ENCODE results near the gene MAPK7. TPM values are rescaled to one million over a fixed set of nuclear protein-coding genes. Genes with fewer than 3 reads are reported as not detected.
A peak's percentile ranks its signal among the peaks of the same experiment; 100 is the strongest.

MAPK7 gene
- total and polyA plus RNA-seq, 2 donors (not counting 1 experiment from before 2014, with no cell fraction given) = 12.8 to 18.8 TPM

GRCh38 chr17:19361326-19361725 lies 17.0 kb upstream of the MAPK7 start:
- H3K9ac ChIP-seq (ENCODE audit: insufficient read depth, low read length) = no peak overlapping the region
- H3K9me3 ChIP-seq (ENCODE audit: control insufficient read depth, insufficient read depth, low read depth, low read length) = no peaks in the 10 kb centered on the region
- H3K4me3 ChIP-seq (replicated peaks in 1 of 4; ENCODE audit: control extremely low read depth in 1 of 4, insufficient read depth in 1 of 4, low read depth in 3 of 4, low read length in 4 of 4) = peak overlapping the region in 1 of 4 experiments; percentile 75
- no peak for DNase-seq (ENCODE audit: low read depth in 2 of 2)
- H3K79me2 ChIP-seq (ENCODE audit: control insufficient read depth, insufficient read depth, low read length) = no peaks in the 10 kb centered on the region
- H3K4me2 ChIP-seq (ENCODE audit: extremely low read depth, insufficient read depth, low read length) = peak overlapping the region; percentile 74
- H4K20me1 ChIP-seq (ENCODE audit: control insufficient read depth, extremely low read depth, insufficient read depth, low read length) = no peaks in the 10 kb centered on the region
- no peak overlapping the region for H3K27ac ChIP-seq (ENCODE audit: insufficient read depth, low read length)
- TF ChIP-seq CTCF (conservative IDR thresholded peaks at IDR 0.05 in 1 of 2, IDR thresholded peaks at IDR 0.05 in 1 of 2; ENCODE audit: low read depth in 1 of 2, low read length in 2 of 2) = no peak
- no peaks in the 10 kb centered on the region for H3K27me3 ChIP-seq (ENCODE audit: control insufficient read depth, insufficient read depth, low read length)
- H3K36me3 ChIP-seq (ENCODE audit: control insufficient read depth, insufficient read depth, low read length) = peaks cover 5% of the 10 kb centered on the region
- no peak overlapping the region for H2AFZ ChIP-seq (ENCODE audit: low read length)
- peaks cover 12% of the 10 kb centered on the region for H3K4me1 ChIP-seq (ENCODE audit: control insufficient read depth, extremely low read depth, insufficient read depth, low read length)

DNA sequence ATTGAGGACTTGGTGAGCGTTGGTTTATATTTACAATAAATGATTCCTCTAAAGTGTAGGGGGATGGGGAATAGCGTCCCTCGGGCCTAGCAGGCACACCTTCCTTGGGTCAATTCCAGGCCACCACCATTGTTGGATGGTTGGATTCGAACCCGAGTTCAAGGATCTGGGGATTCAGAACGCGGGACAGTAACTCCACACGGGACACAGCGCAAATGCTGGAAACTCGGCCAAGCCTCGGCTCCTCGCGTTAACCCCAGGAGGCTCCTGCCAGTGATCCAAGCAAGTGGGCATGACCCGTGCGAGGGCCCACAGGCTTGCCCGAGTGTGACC lies 16.4 kb upstream of the MAPK7 start:
- peaks cover 12% of the 10 kb centered on the region for H3K4me1 ChIP-seq (ENCODE audit: control insufficient read depth, extremely low read depth, insufficient read depth, low read length)
- no peaks in the 10 kb centered on the region for H4K20me1 ChIP-seq (ENCODE audit: control insufficient read depth, extremely low read depth, insufficient read depth, low read length)
- no peaks in the 10 kb centered on the region for H3K27me3 ChIP-seq (ENCODE audit: control insufficient read depth, insufficient read depth, low read length)
- H3K27ac ChIP-seq (ENCODE audit: insufficient read depth, low read length) = peak overlapping the region; percentile 95
- peaks cover 5% of the 10 kb centered on the region for H3K36me3 ChIP-seq (ENCODE audit: control insufficient read depth, insufficient read depth, low read length)
- TF ChIP-seq EZH2 (IDR thresholded peaks at IDR 0.05; ENCODE audit: low read length, missing control alignments) = no peak
- no peak for TF ChIP-seq CTCF (conservative IDR thresholded peaks at IDR 0.05 in 1 of 2, IDR thresholded peaks at IDR 0.05 in 1 of 2; ENCODE audit: low read depth in 1 of 2, low read length in 2 of 2)
- no peaks in the 10 kb centered on the region for H3K9me3 ChIP-seq (ENCODE audit: control insufficient read depth, insufficient read depth, low read depth, low read length)
- no peak for DNase-seq (ENCODE audit: low read depth in 2 of 2)
- no peaks in the 10 kb centered on the region for H3K79me2 ChIP-seq (ENCODE audit: control insufficient read depth, insufficient read depth, low read length)
- peak overlapping the region; percentile 83 for H2AFZ ChIP-seq (ENCODE audit: low read length)
- peak overlapping the region; percentile 57 to 75 (median 75) for H3K4me3 ChIP-seq (replicated peaks in 1 of 4; ENCODE audit: control extremely low read depth in 1 of 4, insufficient read depth in 1 of 4, low read depth in 3 of 4, low read length in 4 of 4)
- H3K9ac ChIP-seq (ENCODE audit: insufficient read depth, low read length) = peak overlapping the region; percentile 84
- peak overlapping the region; percentile 74 for H3K4me2 ChIP-seq (ENCODE audit: extremely low read depth, insufficient read depth, low read length)

GRCh38 chr17:19362277-19363113 lies 15.8 kb upstream of the MAPK7 start, which contains the start of gene B9D1:
Gene B9D1, minus strand, starts transcription at chr17:19362723. Its CDS starts 154 bp downstream, at chr17:19362569.
- peaks cover 12% of the 10 kb centered on the region for H3K4me1 ChIP-seq (ENCODE audit: control insufficient read depth, extremely low read depth, insufficient read depth, low read length)
- H3K36me3 ChIP-seq (ENCODE audit: control insufficient read depth, insufficient read depth, low read length) = peaks cover 3% of the 10 kb centered on the region
- no peaks in the 10 kb centered on the region for H4K20me1 ChIP-seq (ENCODE audit: control insufficient read depth, extremely low read depth, insufficient read depth, low read length)
- H3K9ac ChIP-seq (ENCODE audit: insufficient read depth, low read length) = peak within 1 kb of the TSS; percentile 84
- no peaks in the 10 kb centered on the region for H3K27me3 ChIP-seq (ENCODE audit: control insufficient read depth, insufficient read depth, low read length)
- peak within 1 kb of the TSS; percentile 57 to 75 (median 75) for H3K4me3 ChIP-seq (replicated peaks in 1 of 4; ENCODE audit: control extremely low read depth in 1 of 4, insufficient read depth in 1 of 4, low read depth in 3 of 4, low read length in 4 of 4)
- H3K4me2 ChIP-seq (ENCODE audit: extremely low read depth, insufficient read depth, low read length) = peak within 1 kb of the TSS; percentile 74
- DNase-seq (ENCODE audit: low read depth in 2 of 2) = peak; percentile 84 to 95
- no peaks in the 10 kb centered on the region for H3K79me2 ChIP-seq (ENCODE audit: control insufficient read depth, insufficient read depth, low read length)
- H2AFZ ChIP-seq (ENCODE audit: low read length) = peak within 1 kb of the TSS; percentile 95
- peak within 1 kb of the TSS; percentile 95 for H3K27ac ChIP-seq (ENCODE audit: insufficient read depth, low read length)
- H3K9me3 ChIP-seq (ENCODE audit: control insufficient read depth, insufficient read depth, low read depth, low read length) = no peaks in the 10 kb centered on the region
- TF ChIP-seq CTCF (conservative IDR thresholded peaks at IDR 0.05 in 1 of 2, IDR thresholded peaks at IDR 0.05 in 1 of 2; ENCODE audit: low read depth in 1 of 2, low read length in 2 of 2) (peak; percentile 74 to 79), EZH2 (IDR thresholded peaks at IDR 0.05; ENCODE audit: low read length, missing control alignments) (no peak)

All from fibroblast of lung (primary cell).